BJ (cell line): ENCODE measurements around the gene RBMS3. TPM values are rescaled to one million over a fixed set of nuclear protein-coding genes. Genes with fewer than 3 reads are reported as not detected.

Source experiments
- CTCF ChIA-PET: fragments of 350-600 bp; formaldehyde crosslinking; extraction: SDS; loops from one replicate; lab custom pipeline; 2021; ENCODE audit warnings: antibody characterized with exemption, inconsistent platforms; lab: Yijun Ruan, JAX
- POLR2A ChIA-PET: fragments of 300-600 bp; sonication (Branson Sonifier 250); formaldehyde crosslinking; extraction: SDS; loops from one replicate; lab custom pipeline; 2021; ENCODE audit warnings: antibody characterized with exemption; lab: Charles Lee
- DNase-seq: peaks from one replicate; pipeline ENCODE4 v3.0.0-alpha.2; 2011; ENCODE audit warnings: low read depth
- H3K27me3 ChIP-seq: 2 replicates; pipeline ENCODE4 v1.6.0; 2011; ENCODE audit warnings: low read length; ENCODE audit not compliant: control insufficient read depth, insufficient read depth
- H3K36me3 ChIP-seq: 2 replicates; pipeline ENCODE4 v1.5.1; 2011; ENCODE audit warnings: low read length; ENCODE audit not compliant: control insufficient read depth, insufficient read depth
- H3K4me3 ChIP-seq: 2 replicates; pipeline ENCODE4 v1.5.1; 2011; ENCODE audit warnings: low read depth, mild to moderate bottlenecking, control low read depth, low read length
- CTCF ChIP-seq: IDR thresholded peaks from 2 replicates; pipeline ENCODE4 v1.5.1; 2011; ENCODE audit warnings: low read depth, mild to moderate bottlenecking, control low read depth, inconsistent platforms, low read length, moderate library complexity; ENCODE audit not compliant: insufficient read depth
- polyA plus RNA-seq: library from polyadenylated mRNA; depleted of rRNA; stranded (reverse); fragments of >200 nt; gene quantifications from 2 replicates; pipeline ENCODE4 v1.2.3, GENCODE V29; 2011

Gene RBMS3
- polyA plus RNA-seq, 1 experiment: 14.5 TPM

- Histone ChIP-seq H3K4me3 (no peak overlapping the region), H3K36me3 (no peaks in the 10 kb centered on the region), H3K27me3 (no peaks in the 10 kb centered on the region)
- TF ChIP-seq CTCF: no peak
- DNase-seq: no peak
- CTCF ChIA-PET: no interaction called here
- POLR2A ChIA-PET: interaction anchor here (0.6 kb wide), 1 partner anchor 510 kb away, joined by 3 read pairs; no protein-coding TSS in a partner anchor
These were observed 194.5 kb downstream of the RBMS3 start for GRCh38 chr3:29475305-29475840.

DNA sequence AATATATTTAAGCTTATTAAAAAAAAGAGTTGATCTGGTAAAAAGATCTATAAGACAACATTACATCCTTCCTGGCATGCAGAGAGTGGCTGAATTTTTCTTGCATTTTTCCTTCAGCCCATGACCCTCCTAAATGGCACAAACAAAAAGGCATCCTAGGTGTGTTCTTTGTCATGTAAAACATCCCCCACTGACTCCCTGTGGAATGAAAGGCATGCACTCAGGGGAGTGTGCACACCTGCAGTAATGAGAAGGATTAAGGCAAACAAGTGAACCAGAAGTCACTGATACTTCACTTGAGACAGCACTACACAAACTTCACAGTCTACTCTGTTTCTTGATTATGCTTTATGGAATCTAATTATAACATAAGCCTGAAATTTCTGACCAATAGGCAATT is 195.0 kb downstream of the RBMS3 start:
- TF ChIP-seq CTCF: no peak
- H3K4me3 ChIP-seq: no peak overlapping the region
- H3K27me3 ChIP-seq: no peaks in the 10 kb centered on the region
- DNase-seq: no peak
- ChIA-PET CTCF (no interaction called here), POLR2A (interaction anchor here (0.6 kb wide), 1 partner anchor 509 kb away, joined by 3 read pairs; no protein-coding TSS in a partner anchor)
- H3K36me3 ChIP-seq: no peaks in the 10 kb centered on the region

- ChIA-PET POLR2A (no interaction called here), CTCF (interaction anchor here (0.8 to 1.4 kb wide), 3 partner anchors 9 to 68 kb away, joined by 3 read pairs; no protein-coding TSS in a partner anchor)
- no peaks in the 10 kb centered on the region for H3K27me3 ChIP-seq
- DNase-seq: peak; percentile 34
- no peak for TF ChIP-seq CTCF
- no peak overlapping the region for H3K4me3 ChIP-seq
- H3K36me3 ChIP-seq: no peaks in the 10 kb centered on the region
These were observed 197.7 kb downstream of the RBMS3 start for GRCh38 chr3:29478611-29479010.

DNA sequence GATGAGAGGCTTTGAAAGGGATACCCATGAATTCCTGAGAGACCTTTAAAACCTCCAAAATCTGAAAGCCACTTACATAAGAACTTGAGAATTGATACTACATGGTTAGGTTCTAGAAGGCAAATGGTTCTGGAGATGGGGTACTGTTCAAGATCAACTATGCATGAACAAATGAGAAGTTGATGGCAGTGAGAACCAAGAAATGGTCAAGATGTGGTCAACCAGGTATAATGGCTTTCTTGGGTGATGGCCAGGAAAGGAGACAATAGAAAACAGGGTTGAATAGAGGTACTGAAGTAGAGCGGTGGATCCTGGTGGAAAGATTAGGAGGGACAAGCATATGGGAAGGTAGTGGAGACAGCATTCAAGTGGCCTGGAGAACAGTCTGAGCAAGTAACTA is 200.4 kb downstream of the RBMS3 start:
- POLR2A ChIA-PET: no interaction called here
- Histone ChIP-seq H3K4me3 (no peak overlapping the region), H3K27me3 (no peaks in the 10 kb centered on the region), H3K36me3 (no peaks in the 10 kb centered on the region)
- TF ChIP-seq CTCF: no peak
- CTCF ChIA-PET: no interaction called here
- no peak for DNase-seq

- no peaks in the 10 kb centered on the region for H3K27me3 ChIP-seq
- DNase-seq: no peak
- TF ChIP-seq CTCF: no peak
- CTCF ChIA-PET: no interaction called here
- POLR2A ChIA-PET: no interaction called here
- no peak overlapping the region for H3K4me3 ChIP-seq
- H3K36me3 ChIP-seq: no peaks in the 10 kb centered on the region
These were observed 201.3 kb downstream of the RBMS3 start for GRCh38 chr3:29481969-29482767.
